ENCODE measurements around the gene RAB11FIP4. TPM values are rescaled to one million over a fixed set of nuclear protein-coding genes. Genes with fewer than 3 reads are reported as not detected.

RAB11FIP4 gene
- total and polyA plus RNA-seq, 2 of the 13 experiments (the other 11 are each of a cell fraction or from before 2014, with no cell fraction given): 28.0 to 89.3 TPM

DNA sequence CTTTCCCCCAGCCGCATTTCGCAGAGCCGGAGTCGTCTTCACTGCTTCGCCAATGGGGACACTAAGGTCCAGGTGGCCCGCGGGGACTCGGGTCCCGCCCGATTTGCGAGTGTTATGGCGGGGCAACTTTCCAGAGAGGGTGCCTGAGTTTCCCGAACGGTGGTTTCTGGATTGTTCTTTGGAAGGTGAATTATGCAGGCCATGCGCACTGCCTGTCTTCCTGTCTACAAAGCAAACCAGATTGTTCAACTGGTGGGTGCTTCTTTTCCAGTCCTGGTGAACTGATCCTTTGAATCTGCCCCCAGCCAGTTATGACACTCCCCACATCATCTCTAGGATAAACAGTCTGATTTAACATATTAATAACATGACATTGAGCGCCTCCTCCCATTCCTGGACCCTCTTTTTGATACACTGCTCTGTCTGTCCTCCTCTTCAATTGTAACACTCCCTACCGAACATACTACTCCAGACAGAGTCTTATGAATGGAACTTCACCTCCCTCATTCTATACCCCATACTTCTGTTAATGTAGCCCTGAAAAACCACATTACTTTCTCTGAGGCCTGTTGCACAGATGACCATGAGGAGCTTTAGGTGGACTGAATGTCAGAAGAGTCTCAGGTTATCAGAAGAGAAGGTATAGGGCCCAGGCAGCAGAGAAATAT is 159.0 kb downstream of the RAB11FIP4 start (continued):
- TF ChIP-seq, protein P1, sequence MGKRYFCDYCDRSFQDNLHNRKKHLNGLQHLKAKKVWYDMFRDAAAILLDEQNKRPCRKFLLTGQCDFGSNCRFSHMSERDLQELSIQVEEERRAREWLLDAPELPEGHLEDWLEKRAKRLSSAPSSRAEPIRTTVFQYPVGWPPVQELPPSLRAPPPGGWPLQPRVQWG (CRISPR knock-in tag; IDR thresholded peaks at IDR 0.05; ENCODE audit: borderline replicate concordance, low read depth): no peak

DNA sequence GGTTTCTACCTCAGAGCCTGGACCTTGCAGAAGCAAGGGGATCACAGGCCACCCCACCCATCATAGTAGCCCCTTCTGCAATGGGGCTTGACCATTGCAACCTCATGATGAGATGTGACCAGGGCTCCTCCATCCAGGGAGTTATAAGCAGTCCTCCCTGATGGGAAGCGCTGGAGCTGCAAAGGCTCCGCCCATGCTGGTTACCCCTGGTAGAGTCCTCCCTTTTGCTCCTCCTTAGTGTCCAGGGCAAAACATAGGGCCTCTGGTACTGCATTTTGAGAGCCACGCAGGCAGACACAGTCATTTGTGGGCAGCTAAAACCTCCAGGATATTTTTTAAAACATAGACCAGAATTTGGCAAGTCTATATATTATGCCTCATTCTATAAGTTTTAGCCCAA is 161.1 kb downstream of the RAB11FIP4 start:
- Histone ChIP-seq H2AFZ (ENCODE audit: low read length) (no peak overlapping the region), H3K4me3 (replicated peaks in 1 of 3; ENCODE audit: insufficient read depth in 1 of 3, low read depth in 2 of 3, low read length in 3 of 3) (no peak overlapping the region), H3K4me1 (ENCODE audit: insufficient read depth, low read length) (peaks cover 28% of the 10 kb centered on the region), H3K9me3 (ENCODE audit: low read length) (no peaks in the 10 kb centered on the region), H3K79me2 (ENCODE audit: insufficient read depth, low read length) (no peaks in the 10 kb centered on the region), H3K27me3 (ENCODE audit: control insufficient read depth in 1 of 2, insufficient read depth in 2 of 2, low read length in 2 of 2) (peaks cover 0 to 2% of the 10 kb centered on the region in 2 experiments; a peak in 3 of 5 replicates), H4K20me1 (ENCODE audit: insufficient read depth, low read length) (no peaks in the 10 kb centered on the region), H3K36me3 (replicated peaks in 1 of 2; ENCODE audit: control insufficient read depth in 1 of 2, insufficient read depth in 2 of 2, low read length in 2 of 2) (no peaks in the 10 kb centered on the region), H3K4me2 (ENCODE audit: low read depth, low read length) (no peak overlapping the region), H3K27ac (ENCODE audit: extremely low read length, insufficient read depth, low read length) (no peak overlapping the region), H3K9ac (ENCODE audit: insufficient read depth, low read depth, low read length) (no peak overlapping the region)
- ChIA-PET POLR2A (no interaction called here), CTCF (ENCODE audit: low intra/inter-chr PET ratio, low total read pairs) (no interaction called here)
- DNase-seq (ENCODE audit: low spot score) (no peak), ATAC-seq (no peak), FAIRE-seq (no peak)
- intact Hi-C loops (cut with micrococcal nuclease; ENCODE audit: unreplicated experiment): no loop called here
- no TSS peak for BruUV-seq (replicated peaks)
- 79% methylated on average over 3 of the region's 3 CpGs for WGBS (ENCODE audit: low lambda C conversion rate)
- peak; percentile 89 for TF ChIP-seq ZNF263 (CRISPR knock-in tag; IDR thresholded peaks at IDR 0.05)
- TF ChIP-seq, protein P2, sequence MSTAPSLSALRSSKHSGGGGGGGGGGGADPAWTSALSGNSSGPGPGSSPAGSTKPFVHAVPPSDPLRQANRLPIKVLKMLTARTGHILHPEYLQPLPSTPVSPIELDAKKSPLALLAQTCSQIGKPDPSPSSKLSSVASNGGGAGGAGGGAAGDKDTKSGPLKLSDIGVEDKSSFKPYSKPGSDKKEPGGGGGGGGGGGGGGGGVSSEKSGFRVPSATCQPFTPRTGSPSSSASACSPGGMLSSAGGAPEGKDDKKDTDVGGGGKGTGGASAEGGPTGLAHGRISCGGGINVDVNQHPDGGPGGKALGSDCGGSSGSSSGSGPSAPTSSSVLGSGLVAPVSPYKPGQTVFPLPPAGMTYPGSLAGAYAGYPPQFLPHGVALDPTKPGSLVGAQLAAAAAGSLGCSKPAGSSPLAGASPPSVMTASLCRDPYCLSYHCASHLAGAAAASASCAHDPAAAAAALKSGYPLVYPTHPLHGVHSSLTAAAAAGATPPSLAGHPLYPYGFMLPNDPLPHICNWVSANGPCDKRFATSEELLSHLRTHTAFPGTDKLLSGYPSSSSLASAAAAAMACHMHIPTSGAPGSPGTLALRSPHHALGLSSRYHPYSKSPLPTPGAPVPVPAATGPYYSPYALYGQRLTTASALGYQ (CRISPR knock-in tag; IDR thresholded peaks at IDR 0.05): no peak
- in situ Hi-C loops (cut with HindIII; ENCODE audit: extremely low pct_ligation_motif_present, low pct_unique_long_range_greater_than_20kb): no loop called here

DNA sequence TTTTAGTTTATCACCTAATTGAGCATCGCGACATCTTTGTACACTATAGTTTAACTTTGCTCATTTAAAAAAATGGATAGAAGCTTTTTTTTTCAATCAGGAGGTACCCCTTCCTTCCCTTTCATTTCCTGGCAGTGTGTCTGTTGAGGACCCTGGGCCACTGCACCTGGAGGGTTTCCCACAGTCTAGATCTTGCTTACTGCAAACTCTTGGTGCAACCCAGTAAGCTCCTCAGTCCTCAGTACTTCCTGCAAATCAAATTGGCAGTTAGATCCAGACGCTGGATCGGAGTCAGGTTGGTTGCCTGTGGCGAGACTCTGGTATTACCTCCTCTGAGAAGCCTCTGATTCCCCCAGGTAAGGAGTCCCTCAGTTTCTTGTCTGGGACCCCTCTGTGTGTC is 162.0 kb downstream of the RAB11FIP4 start:
- in situ Hi-C loops (cut with HindIII; ENCODE audit: extremely low pct_ligation_motif_present, low pct_unique_long_range_greater_than_20kb): no loop called here
- CTCF ChIA-PET (ENCODE audit: low intra/inter-chr PET ratio, low total read pairs): no interaction called here
- TF ChIP-seq ZNF12 (CRISPR knock-in tag; IDR thresholded peaks at IDR 0.05) (no peak), NCOA1 (CRISPR knock-in tag; IDR thresholded peaks at IDR 0.05) (no peak), NR2F6 (IDR thresholded peaks at IDR 0.05) (no peak), NR2F6 (CRISPR knock-in tag; IDR thresholded peaks at IDR 0.05) (no peak), CREB1 (IDR thresholded peaks at IDR 0.05) (no peak), CREB1 (CRISPR knock-in tag; IDR thresholded peaks at IDR 0.05) (no peak), HMG20A (CRISPR knock-in tag; IDR thresholded peaks at IDR 0.05; ENCODE audit: borderline replicate concordance) (no peak), SALL1 (CRISPR knock-in tag; IDR thresholded peaks at IDR 0.05) (no peak), ZNF430 (CRISPR knock-in tag; IDR thresholded peaks at IDR 0.05) (no peak), MIER3 (CRISPR knock-in tag; IDR thresholded peaks at IDR 0.05; ENCODE audit: borderline replicate concordance) (no peak), HOXA9 (CRISPR knock-in tag; IDR thresholded peaks at IDR 0.05; ENCODE audit: borderline replicate concordance) (no peak), ZNF644 (CRISPR knock-in tag; IDR thresholded peaks at IDR 0.05; ENCODE audit: low read depth) (no peak)
- TF ChIP-seq, protein P3, sequence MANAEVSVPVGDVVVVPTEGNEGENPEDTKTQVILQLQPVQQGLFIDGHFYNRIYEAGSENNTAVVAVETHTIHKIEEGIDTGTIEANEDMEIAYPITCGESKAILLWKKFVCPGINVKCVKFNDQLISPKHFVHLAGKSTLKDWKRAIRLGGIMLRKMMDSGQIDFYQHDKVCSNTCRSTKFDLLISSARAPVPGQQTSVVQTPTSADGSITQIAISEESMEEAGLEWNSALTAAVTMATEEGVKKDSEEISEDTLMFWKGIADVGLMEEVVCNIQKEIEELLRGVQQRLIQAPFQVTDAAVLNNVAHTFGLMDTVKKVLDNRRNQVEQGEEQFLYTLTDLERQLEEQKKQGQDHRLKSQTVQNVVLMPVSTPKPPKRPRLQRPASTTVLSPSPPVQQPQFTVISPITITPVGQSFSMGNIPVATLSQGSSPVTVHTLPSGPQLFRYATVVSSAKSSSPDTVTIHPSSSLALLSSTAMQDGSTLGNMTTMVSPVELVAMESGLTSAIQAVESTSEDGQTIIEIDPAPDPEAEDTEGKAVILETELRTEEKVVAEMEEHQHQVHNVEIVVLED (CRISPR knock-in tag; IDR thresholded peaks at IDR 0.05; ENCODE audit: borderline replicate concordance): no peak

More for the DNA sequence above, 162.0 kb downstream of the RAB11FIP4 start:
- intact Hi-C loops (cut with micrococcal nuclease; ENCODE audit: unreplicated experiment): no loop called here
- no TSS peak for BruUV-seq (replicated peaks)
- Histone ChIP-seq H3K79me2 (ENCODE audit: insufficient read depth, low read length) (no peaks in the 10 kb centered on the region), H3K4me3 (replicated peaks in 1 of 3; ENCODE audit: insufficient read depth in 1 of 3, low read depth in 2 of 3, low read length in 3 of 3) (no peak overlapping the region), H3K9ac (ENCODE audit: insufficient read depth, low read depth, low read length) (no peak overlapping the region), H3K9me3 (ENCODE audit: low read length) (no peaks in the 10 kb centered on the region), H3K27me3 (ENCODE audit: control insufficient read depth in 1 of 2, insufficient read depth in 2 of 2, low read length in 2 of 2) (peaks cover 0 to 6% of the 10 kb centered on the region in 2 experiments; a peak in 3 of 5 replicates), H3K4me1 (ENCODE audit: insufficient read depth, low read length) (peaks cover 24% of the 10 kb centered on the region), H4K20me1 (ENCODE audit: insufficient read depth, low read length) (no peaks in the 10 kb centered on the region), H2AFZ (ENCODE audit: low read length) (no peak overlapping the region), H3K36me3 (replicated peaks in 1 of 2; ENCODE audit: control insufficient read depth in 1 of 2, insufficient read depth in 2 of 2, low read length in 2 of 2) (no peaks in the 10 kb centered on the region), H3K27ac (ENCODE audit: extremely low read length, insufficient read depth, low read length) (no peak overlapping the region), H3K4me2 (ENCODE audit: low read depth, low read length) (no peak overlapping the region)
- POLR2A ChIA-PET: no interaction called here
- ATAC-seq (no peak), FAIRE-seq (no peak), DNase-seq (ENCODE audit: low spot score) (no peak)
- 97% methylated on average over 2 of the region's 5 CpGs for WGBS (ENCODE audit: low lambda C conversion rate)

Measured in HepG2 (cell line).